Endothelial cell of umbilical vein (primary cell): ENCODE results near the gene SLC23A2. TPM values are rescaled to one million over a fixed set of nuclear protein-coding genes. Genes with fewer than 3 reads are reported as not detected.

ENCODE experiments used
- BruUV-seq: library from RNA; stranded (reverse); fragments of 400-500 nt; replicated peaks from 2 replicates; lab custom pipeline; 2021; lab: Mats Ljungman, UMichigan
- CTCF ChIA-PET: fragments of 300-600, 350-600 bp; sonication (Branson Sonifier 250); formaldehyde crosslinking; loops from one replicate; lab custom pipeline; 2021; ENCODE audit warnings: antibody characterized with exemption, inconsistent platforms; lab: Charles Lee
- POLR2A ChIA-PET: fragments of 300-600, 350-600 bp; sonication (Branson Sonifier 250); formaldehyde crosslinking; loops from one replicate; lab custom pipeline; 2021; ENCODE audit warnings: antibody characterized with exemption, inconsistent platforms; lab: Charles Lee
- DNase-seq: peaks from one replicate; pipeline ENCODE4 v3.0.0-alpha.2; 2011; ENCODE audit warnings: low read depth, low spot score
- FAIRE-seq: peaks from 2 replicates; lab custom pipeline; 2011; peaks lifted over from hg19 to GRCh38; lab: Jason Lieb, UNC
- H2AFZ ChIP-seq: 2 replicates; pipeline ENCODE4 v1.6.0; 2012; ENCODE audit warnings: low read depth, low read length, control low read depth, inconsistent platforms
- H3K27ac ChIP-seq: 2 replicates; pipeline ENCODE4 v1.5.1; 2011; ENCODE audit warnings: low read depth, mild to moderate bottlenecking, control low read depth, low read length, moderate library complexity; ENCODE audit not compliant: insufficient read depth
- H3K27me3 ChIP-seq, 2 experiments: 2 replicates each; pipeline versions ENCODE4 v1.6.0 to v1.6.1; 2011; ENCODE audit warnings: low read length in 2 of 2, mixed read lengths in 1 of 2; ENCODE audit not compliant: control insufficient read depth in 2 of 2, insufficient read depth in 2 of 2
- H3K36me3 ChIP-seq, 2 experiments: 2 replicates in 1 of 2; 3 replicates in 1 of 2; pipeline ENCODE4 v1.5.1; 2011; ENCODE audit warnings: low read length in 2 of 2, mild to moderate bottlenecking in 1 of 2, moderate library complexity in 1 of 2; ENCODE audit not compliant: control insufficient read depth in 2 of 2, insufficient read depth in 2 of 2; ENCODE audit errors: extremely low read depth in 1 of 2
- H3K4me1 ChIP-seq: 3 replicates; pipeline ENCODE4 v1.5.1; 2011; ENCODE audit warnings: mild to moderate bottlenecking, low read length; ENCODE audit not compliant: control insufficient read depth, insufficient read depth; ENCODE audit errors: extremely low read depth
- H3K4me2 ChIP-seq: 2 replicates; pipeline ENCODE4 v1.6.1; 2011; ENCODE audit warnings: low read length, control low read depth, mixed read lengths; ENCODE audit not compliant: insufficient read depth
- H3K4me3 ChIP-seq, 3 experiments: fragments of 200-600 bp in 1 of 3; sonication (generic), shearing (Covaris generic) in 1 of 3; replicated peaks in 1 of 3; 2 replicates each; pipeline ENCODE4 v1.5.1; 2011 to 2016; ENCODE audit warnings: control low read depth in 3 of 3, low read length in 3 of 3, mild to moderate bottlenecking in 2 of 3, inconsistent platforms in 1 of 3, low read depth in 1 of 3, moderate library complexity in 1 of 3; ENCODE audit not compliant: insufficient read depth in 1 of 3
- H3K79me2 ChIP-seq: 2 replicates; pipeline ENCODE4 v1.6.0; 2012; ENCODE audit warnings: low read length, inconsistent platforms; ENCODE audit not compliant: control insufficient read depth, insufficient read depth
- H3K9ac ChIP-seq: replicated peaks from 2 replicates; pipeline ENCODE3; 2011; ENCODE audit warnings: low read length, control low read depth; ENCODE audit not compliant: insufficient read depth; ENCODE audit errors: extremely low read depth
- H3K9me1 ChIP-seq: replicated peaks from 3 replicates; pipeline ENCODE4 v1.6.0; 2011; ENCODE audit warnings: mild to moderate bottlenecking, low read length; ENCODE audit not compliant: control insufficient read depth, insufficient read depth; ENCODE audit errors: extremely low read depth
- H3K9me3 ChIP-seq: replicated peaks from 2 replicates; pipeline ENCODE4 v1.5.1; 2012; ENCODE audit warnings: low read length, inconsistent platforms; ENCODE audit not compliant: control insufficient read depth, insufficient read depth
- H4K20me1 ChIP-seq: replicated peaks from 2 replicates; pipeline ENCODE3; 2011; ENCODE audit warnings: mild to moderate bottlenecking, low read length; ENCODE audit not compliant: control insufficient read depth, insufficient read depth; ENCODE audit errors: extremely low read depth
- EZH2 ChIP-seq: IDR thresholded peaks from 2 replicates; pipeline ENCODE4 v1.6.1; 2012; ENCODE audit warnings: borderline replicate concordance, low read depth, mild to moderate bottlenecking, moderate library complexity, low read length, inconsistent platforms; ENCODE audit not compliant: severe bottlenecking
- FOS ChIP-seq: IDR thresholded peaks from 2 replicates; pipeline ENCODE4 v1.6.1; 2011; ENCODE audit warnings: mild to moderate bottlenecking, low read length, moderate library complexity, borderline replicate concordance; ENCODE audit not compliant: insufficient read depth
- GATA2 ChIP-seq: IDR thresholded peaks from 2 replicates; pipeline ENCODE4 v1.7.0; 2011; ENCODE audit warnings: low read depth, mild to moderate bottlenecking, moderate library complexity, mixed read lengths, low read length; ENCODE audit not compliant: insufficient read length, insufficient read depth
- MYC ChIP-seq: IDR thresholded peaks from one replicate; pipeline ENCODE4 v1.6.1; 2011; ENCODE audit warnings: mild to moderate bottlenecking, low read depth, low read length
- POLR2AphosphoS5 ChIP-seq: IDR thresholded peaks from 2 replicates; pipeline ENCODE4 v1.6.1; 2012; ENCODE audit warnings: low read depth, mild to moderate bottlenecking, control low read depth, low read length, moderate library complexity; ENCODE audit not compliant: insufficient read depth
- dilution Hi-C: fragments of 300-500 bp; cut with MboI; formaldehyde crosslinking; loops from one replicate; pipeline ENCODE4 v1.15.0; 2019; ENCODE audit warnings: low sequenced_read_pairs; ENCODE audit not compliant: extremely low pct_ligation_motif_present
- intact Hi-C: fragments of 100-400 bp; cut with micrococcal nuclease; formaldehyde crosslinking; loops from one replicate; pipeline ENCODE4 v1.10.0; 2022
- polyA plus RNA-seq, 4 experiments: library from polyadenylated mRNA; depleted of rRNA in 3 of 4; stranded (reverse) in 3 of 4; unstranded in 1 of 4; fragments of >200 nt; gene quantifications; 2 replicates each; pipeline versions ENCODE4 v1.2.1 to v1.2.3, GENCODE V29; 2011 to 2012; ENCODE audit warnings: missing spikeins in 1 of 4
- total RNA-seq: library from RNA; stranded (reverse); gene quantifications from 2 replicates; pipeline ENCODE4 v1.2.3, GENCODE V29; 2021
- TF ChIP-seq, protein P1 (sequence below), 2 donors: IDR thresholded peaks; 1 replicate in 1 of 2; 2 replicates in 1 of 2; pipeline ENCODE4 v1.5.1; 2011; ENCODE audit warnings: low read length in 2 of 2, mild to moderate bottlenecking in 2 of 2, moderate library complexity in 2 of 2, control low read depth in 1 of 2, inconsistent platforms in 1 of 2, low read depth in 1 of 2; ENCODE audit not compliant: insufficient read depth in 1 of 2; ENCODE audit errors: extremely low read depth in 1 of 2
- TF ChIP-seq, protein P2 (sequence below): IDR thresholded peaks from 2 replicates; pipeline ENCODE4 v1.6.1; 2011; ENCODE audit not compliant: insufficient read depth, insufficient read length

The SLC23A2 gene
- total and polyA plus RNA-seq, 2 donors (not counting 3 experiments of a cell fraction or from before 2014, with no cell fraction given) = 24.4 to 24.5 TPM

DNA sequence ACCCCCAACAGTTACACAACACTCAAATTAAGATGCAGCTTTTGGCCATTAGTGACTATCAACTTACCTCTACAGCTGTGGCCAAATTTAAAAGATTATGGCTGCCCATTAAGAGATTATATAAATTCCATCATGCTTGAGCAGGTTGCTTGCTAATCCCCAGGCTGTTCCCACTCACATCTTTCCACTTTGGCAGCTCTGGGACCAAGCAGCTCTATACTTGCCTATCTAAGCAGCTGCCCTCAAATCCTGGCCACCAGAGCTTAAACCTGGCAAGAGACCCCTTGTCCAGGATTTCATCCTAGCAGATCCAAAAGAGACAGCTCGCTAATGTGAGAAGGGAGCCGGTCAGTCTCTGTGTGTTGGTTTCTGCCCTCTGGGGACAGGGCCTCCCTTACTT is 127.9 kb downstream of the SLC23A2 start:
- POLR2A ChIA-PET = no interaction called here
- dilution Hi-C loops = no loop called here
- no peak for DNase-seq
- Histone ChIP-seq H4K20me1 (no peaks in the 10 kb centered on the region), H2AFZ (no peak overlapping the region), H3K79me2 (no peaks in the 10 kb centered on the region), H3K9me3 (no peaks in the 10 kb centered on the region), H3K4me1 (no peaks in the 10 kb centered on the region), H3K27ac (no peak overlapping the region), H3K9ac (no peak overlapping the region), H3K4me2 (no peak overlapping the region), H3K4me3 (no peak overlapping the region), H3K27me3 (no peaks in the 10 kb centered on the region), H3K9me1 (no peaks in the 10 kb centered on the region), H3K36me3 (peaks cover 0 to 18% of the 10 kb centered on the region in 2 experiments)
- CTCF ChIA-PET = no interaction called here
- no TSS peak for BruUV-seq
- TF ChIP-seq GATA2 (no peak), EZH2 (no peak), MYC (no peak), POLR2AphosphoS5 (no peak), FOS (no peak)
- TF ChIP-seq, protein P1, sequence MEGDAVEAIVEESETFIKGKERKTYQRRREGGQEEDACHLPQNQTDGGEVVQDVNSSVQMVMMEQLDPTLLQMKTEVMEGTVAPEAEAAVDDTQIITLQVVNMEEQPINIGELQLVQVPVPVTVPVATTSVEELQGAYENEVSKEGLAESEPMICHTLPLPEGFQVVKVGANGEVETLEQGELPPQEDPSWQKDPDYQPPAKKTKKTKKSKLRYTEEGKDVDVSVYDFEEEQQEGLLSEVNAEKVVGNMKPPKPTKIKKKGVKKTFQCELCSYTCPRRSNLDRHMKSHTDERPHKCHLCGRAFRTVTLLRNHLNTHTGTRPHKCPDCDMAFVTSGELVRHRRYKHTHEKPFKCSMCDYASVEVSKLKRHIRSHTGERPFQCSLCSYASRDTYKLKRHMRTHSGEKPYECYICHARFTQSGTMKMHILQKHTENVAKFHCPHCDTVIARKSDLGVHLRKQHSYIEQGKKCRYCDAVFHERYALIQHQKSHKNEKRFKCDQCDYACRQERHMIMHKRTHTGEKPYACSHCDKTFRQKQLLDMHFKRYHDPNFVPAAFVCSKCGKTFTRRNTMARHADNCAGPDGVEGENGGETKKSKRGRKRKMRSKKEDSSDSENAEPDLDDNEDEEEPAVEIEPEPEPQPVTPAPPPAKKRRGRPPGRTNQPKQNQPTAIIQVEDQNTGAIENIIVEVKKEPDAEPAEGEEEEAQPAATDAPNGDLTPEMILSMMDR (IDR thresholded peaks at IDR 0.05; ENCODE audit: extremely low read depth in 1 of 2, insufficient read depth in 1 of 2, low read depth in 1 of 2, low read length in 2 of 2) = no peak
- TF ChIP-seq, protein P2, sequence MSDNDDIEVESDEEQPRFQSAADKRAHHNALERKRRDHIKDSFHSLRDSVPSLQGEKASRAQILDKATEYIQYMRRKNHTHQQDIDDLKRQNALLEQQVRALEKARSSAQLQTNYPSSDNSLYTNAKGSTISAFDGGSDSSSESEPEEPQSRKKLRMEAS = no peak
- intact Hi-C loops = no loop called here
- no peak for FAIRE-seq
